HG03103 (cell line): ENCODE data around the gene MARCHF9.

Source experiments
- ATAC-seq: cut with Tn5 transposase; IDR thresholded peaks from one replicate; pipeline ENCODE4 v1.9.1; 2021; ENCODE audit warnings: low read depth; ENCODE audit not compliant: unreplicated experiment

MARCHF9 gene

GRCh38 chr12:57724003-57724935 is 30.6 kb upstream of the MARCHF9 start:
- no peak for ATAC-seq

- ATAC-seq: no peak
These were observed 29.8 kb upstream of the MARCHF9 start for GRCh38 chr12:57724936-57725740.

- ATAC-seq: no peak
These were observed 29.1 kb upstream of the MARCHF9 start for GRCh38 chr12:57725851-57726150.

- ATAC-seq: no peak
These were observed 28.6 kb upstream of the MARCHF9 start for GRCh38 chr12:57726151-57726883.

- ATAC-seq: no peak
These were observed 27.8 kb upstream of the MARCHF9 start for GRCh38 chr12:57726884-57727757.

GRCh38 chr12:57727758-57728395 is 27.0 kb upstream of the MARCHF9 start:
- ATAC-seq: no peak

- ATAC-seq: no peak
These were observed 25.5 kb upstream of the MARCHF9 start for GRCh38 chr12:57729321-57729844.

- ATAC-seq: no peak
These were observed 24.4 kb upstream of the MARCHF9 start for GRCh38 chr12:57730336-57731067.

- no peak for ATAC-seq
These were observed 23.4 kb upstream of the MARCHF9 start for GRCh38 chr12:57731411-57732080.

GRCh38 chr12:57732270-57732669 is 22.6 kb upstream of the MARCHF9 start:
- no peak for ATAC-seq

GRCh38 chr12:57732726-57733593 is 21.9 kb upstream of the MARCHF9 start:
- no peak for ATAC-seq

GRCh38 chr12:57733928-57734327 is 21.0 kb upstream of the MARCHF9 start:
- ATAC-seq: no peak

GRCh38 chr12:57734591-57734990 is 20.3 kb upstream of the MARCHF9 start:
- ATAC-seq: no peak

- no peak for ATAC-seq
These were observed 19.6 kb upstream of the MARCHF9 start for GRCh38 chr12:57735198-57735855.

- ATAC-seq: no peak
These were observed 18.8 kb upstream of the MARCHF9 start for GRCh38 chr12:57735952-57736740.
